Mesendoderm (in vitro differentiated cells): ENCODE measurements around the gene SETX.

Experiments used
- DNase-seq: peaks from one replicate; pipeline ENCODE4 v3.0.0; 2013
- H2AK5ac ChIP-seq: 2 replicates; pipeline ENCODE4 v1.6.1; 2013; ENCODE audit warnings: low read length, inconsistent platforms
- H2BK120ac ChIP-seq: 2 replicates; pipeline ENCODE4 v1.6.1; 2013; ENCODE audit warnings: low read depth, mild to moderate bottlenecking, low read length, moderate library complexity, mixed read lengths
- H2BK15ac ChIP-seq: replicated peaks from 2 replicates; pipeline ENCODE4 v1.6.1; 2013; ENCODE audit warnings: low read depth, mild to moderate bottlenecking, moderate library complexity
- H2BK5ac ChIP-seq: 2 replicates; pipeline ENCODE4 v1.6.1; 2013; ENCODE audit warnings: low read length, inconsistent platforms
- H3K18ac ChIP-seq: 2 replicates; pipeline ENCODE4 v1.6.1; 2013; ENCODE audit warnings: mild to moderate bottlenecking, low read length, mixed read lengths
- H3K23ac ChIP-seq: one replicate; pipeline ENCODE4 v1.6.1; 2013; ENCODE audit warnings: low read length
- H3K27ac ChIP-seq: 2 replicates; pipeline ENCODE4 v1.5.1; 2013; ENCODE audit warnings: low read depth, mild to moderate bottlenecking, inconsistent platforms, low read length, moderate library complexity
- H3K27me3 ChIP-seq: 2 replicates; pipeline ENCODE4 v1.6.1; 2013; ENCODE audit warnings: low read length, control low read depth, mild to moderate bottlenecking, inconsistent platforms; ENCODE audit not compliant: insufficient read depth, poor library complexity
- H3K36me3 ChIP-seq: 2 replicates; pipeline ENCODE4 v1.6.1; 2013; ENCODE audit warnings: low read length, inconsistent platforms; ENCODE audit not compliant: control insufficient read depth, insufficient read depth
- H3K4ac ChIP-seq: one replicate; pipeline ENCODE4 v1.6.1; 2013; ENCODE audit warnings: low read depth, mild to moderate bottlenecking, low read length, moderate library complexity
- H3K4me1 ChIP-seq: 2 replicates; pipeline ENCODE4 v1.6.1; 2013; ENCODE audit warnings: low read depth, low read length, inconsistent platforms; ENCODE audit not compliant: control insufficient read depth
- H3K4me2 ChIP-seq: 2 replicates; pipeline ENCODE4 v1.6.1; 2013; ENCODE audit warnings: low read length
- H3K4me3 ChIP-seq: 2 replicates; pipeline ENCODE4 v1.5.1; 2013; ENCODE audit warnings: mild to moderate bottlenecking, low read length
- H3K56ac ChIP-seq: one replicate; pipeline ENCODE4 v1.6.1; 2013; ENCODE audit warnings: low read length
- H3K79me1 ChIP-seq: 2 replicates; pipeline ENCODE4 v1.6.1; 2013; ENCODE audit warnings: low read length, inconsistent platforms
- H3K79me2 ChIP-seq: 2 replicates; pipeline ENCODE4 v1.6.1; 2013; ENCODE audit warnings: mild to moderate bottlenecking, low read length; ENCODE audit not compliant: control insufficient read depth, insufficient read depth
- H3K9ac ChIP-seq: 2 replicates; pipeline ENCODE4 v1.6.1; 2013; ENCODE audit warnings: low read length, inconsistent platforms
- H4K5ac ChIP-seq: one replicate; pipeline ENCODE4 v1.6.1; 2013; ENCODE audit warnings: low read length
- H4K8ac ChIP-seq: one replicate; pipeline ENCODE4 v1.6.1; 2013; ENCODE audit warnings: low read depth, mild to moderate bottlenecking, control low read depth, low read length, moderate library complexity
- WGBS: extraction: QIAGEN DNeasy Blood & Tissue Kit; methylation state at CpG from one replicate; pipeline ENCODE4 v1.1.7; 2013; ENCODE audit warnings: low lambda C conversion rate, missing lambda C conversion rate; ENCODE audit not compliant: insufficient coverage; ENCODE audit errors: extremely low coverage; 5-methylcytosine and 5-hydroxymethylcytosine counted together

Gene SETX

DNA sequence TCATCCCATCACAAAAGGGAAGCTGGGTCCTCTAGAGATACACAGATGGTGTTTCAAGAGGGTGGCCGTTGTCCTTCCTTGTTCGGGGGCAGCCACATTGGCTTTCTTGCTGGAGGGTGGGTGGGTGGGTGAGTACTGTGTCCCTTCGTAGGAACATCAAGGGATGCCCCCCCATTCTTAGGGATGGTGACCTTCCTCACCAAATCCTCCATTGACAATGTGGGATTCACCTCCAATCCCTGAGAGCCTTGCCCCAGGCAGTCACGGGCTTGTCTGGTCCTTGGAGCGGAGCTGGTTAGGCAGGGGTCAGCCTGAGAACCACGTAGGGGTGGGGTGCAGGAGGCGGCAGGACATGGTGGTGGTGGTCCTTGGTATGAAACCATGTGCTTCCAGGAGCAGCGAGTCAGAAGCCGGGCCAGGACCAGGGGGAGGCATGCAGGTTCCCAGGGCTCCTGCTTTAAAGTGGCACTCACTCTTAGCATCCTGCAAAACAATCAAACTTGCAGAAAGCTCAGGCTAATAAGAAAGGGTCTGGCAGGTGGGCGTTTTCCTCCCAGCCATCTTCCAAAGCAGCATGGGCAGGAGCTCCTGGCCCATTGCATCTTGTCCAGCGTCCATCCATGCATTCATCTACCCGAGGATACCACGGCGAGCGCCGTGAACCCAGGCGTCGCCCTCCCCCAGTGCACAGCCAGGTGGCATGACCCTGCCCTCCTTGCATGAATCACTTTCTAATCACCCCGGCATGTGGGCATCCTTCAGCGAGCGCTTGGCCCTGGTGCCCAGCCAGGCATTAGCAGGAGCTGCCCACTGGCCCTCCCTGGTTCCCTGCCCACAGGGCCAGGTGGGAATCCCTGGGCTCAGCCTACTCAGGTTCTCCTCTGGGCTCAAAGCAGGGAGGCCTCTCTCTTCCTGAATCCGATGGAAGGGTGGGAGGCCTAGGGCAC, 116.5 kb downstream of the SETX start:
- no peak for DNase-seq
- H2AK5ac ChIP-seq = no peak overlapping the region
- no peak overlapping the region for H3K56ac ChIP-seq
- no peak overlapping the region for H3K4me3 ChIP-seq
- no peak overlapping the region for H3K27ac ChIP-seq
- H3K23ac ChIP-seq = no peak overlapping the region
- H4K8ac ChIP-seq = no peak overlapping the region
- no peak overlapping the region for H3K4me2 ChIP-seq
- H4K5ac ChIP-seq = no peak overlapping the region
- no peaks in the 10 kb centered on the region for H3K4me1 ChIP-seq
- no peaks in the 10 kb centered on the region for H3K79me2 ChIP-seq
- H2BK15ac ChIP-seq = no peak overlapping the region
- H2BK5ac ChIP-seq = no peak overlapping the region
- no peak overlapping the region for H3K4ac ChIP-seq
- WGBS = no CpG with 5 or more reads among the region's 22 CpGs
- H3K18ac ChIP-seq = no peak overlapping the region
- peaks cover 4% of the 10 kb centered on the region for H3K27me3 ChIP-seq
- no peak overlapping the region for H2BK120ac ChIP-seq
- H3K79me1 ChIP-seq = no peaks in the 10 kb centered on the region
- no peaks in the 10 kb centered on the region for H3K36me3 ChIP-seq
- no peak overlapping the region for H3K9ac ChIP-seq

DNA sequence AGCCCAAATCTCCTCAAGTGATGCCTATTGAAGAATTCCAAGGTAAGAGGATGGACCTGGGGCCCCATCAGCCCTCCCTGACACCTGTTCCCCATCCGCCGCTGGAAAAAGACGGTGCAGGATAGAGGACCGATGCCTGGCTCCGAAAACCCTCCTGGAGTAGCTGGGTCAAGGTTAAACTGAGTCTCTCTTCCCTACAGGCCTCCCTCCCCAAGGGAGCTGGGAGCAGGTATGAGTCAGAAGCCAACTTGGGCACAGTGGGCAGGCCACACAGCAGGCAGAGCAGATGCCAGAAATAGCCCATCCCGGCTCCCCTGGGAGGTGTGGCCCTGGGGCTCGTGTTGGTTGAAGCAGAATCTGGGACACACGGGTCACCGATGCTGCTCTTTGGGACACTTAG, 117.3 kb downstream of the SETX start:
- Histone ChIP-seq H2BK5ac (no peak overlapping the region), H3K4me2 (no peak overlapping the region), H3K36me3 (no peaks in the 10 kb centered on the region), H3K79me1 (no peaks in the 10 kb centered on the region), H3K27ac (no peak overlapping the region), H3K4me1 (no peaks in the 10 kb centered on the region), H3K4ac (no peak overlapping the region), H3K56ac (no peak overlapping the region), H4K8ac (no peak overlapping the region), H3K23ac (no peak overlapping the region), H3K4me3 (no peak overlapping the region), H3K9ac (no peak overlapping the region), H2BK120ac (no peak overlapping the region), H2BK15ac (no peak overlapping the region), H2AK5ac (no peak overlapping the region), H3K79me2 (no peaks in the 10 kb centered on the region), H3K27me3 (peaks cover 2% of the 10 kb centered on the region), H3K18ac (no peak overlapping the region), H4K5ac (no peak overlapping the region)
- no CpG with 5 or more reads among the region's 9 CpGs for WGBS
- no peak for DNase-seq

- Histone ChIP-seq H3K27ac (no peak overlapping the region), H4K5ac (no peak overlapping the region), H3K18ac (no peak overlapping the region), H3K23ac (no peak overlapping the region), H2BK5ac (no peak overlapping the region), H2AK5ac (no peak overlapping the region), H3K4ac (no peak overlapping the region), H3K9ac (no peak overlapping the region), H3K4me1 (no peaks in the 10 kb centered on the region), H3K36me3 (no peaks in the 10 kb centered on the region), H3K4me3 (no peak overlapping the region), H2BK120ac (no peak overlapping the region), H3K56ac (no peak overlapping the region), H4K8ac (no peak overlapping the region), H3K79me1 (no peaks in the 10 kb centered on the region), H2BK15ac (no peak overlapping the region), H3K79me2 (no peaks in the 10 kb centered on the region), H3K4me2 (no peak overlapping the region), H3K27me3 (no peaks in the 10 kb centered on the region)
- WGBS = no CpG with 5 or more reads among the region's 18 CpGs
- no peak for DNase-seq
These were observed 118.0 kb downstream of the SETX start for GRCh38 chr9:132236662-132237311.

GRCh38 chr9:132235894-132236661, 118.7 kb downstream of the SETX start:
- no peak overlapping the region for H3K23ac ChIP-seq

GRCh38 chr9:132235125-132235524, 119.7 kb downstream of the SETX start:
- Histone ChIP-seq H3K27ac (no peak overlapping the region), H3K36me3 (no peaks in the 10 kb centered on the region), H3K79me2 (no peaks in the 10 kb centered on the region), H3K79me1 (no peaks in the 10 kb centered on the region), H2BK15ac (no peak overlapping the region), H3K4ac (no peak overlapping the region), H2BK5ac (no peak overlapping the region), H4K8ac (no peak overlapping the region), H3K4me3 (no peak overlapping the region), H4K5ac (no peak overlapping the region), H2AK5ac (no peak overlapping the region), H3K4me2 (no peak overlapping the region), H3K18ac (no peak overlapping the region), H3K27me3 (no peaks in the 10 kb centered on the region), H3K56ac (no peak overlapping the region), H3K9ac (no peak overlapping the region), H3K23ac (no peak overlapping the region), H2BK120ac (no peak overlapping the region), H3K4me1 (no peaks in the 10 kb centered on the region)
- DNase-seq = no peak
- WGBS = no CpG with 5 or more reads among the region's 9 CpGs

More at GRCh38 chr9:132235894-132236661, 118.7 kb downstream of the SETX start:
- H2BK15ac ChIP-seq = no peak overlapping the region
- no peaks in the 10 kb centered on the region for H3K79me1 ChIP-seq
- no peak overlapping the region for H3K4me2 ChIP-seq
- no peak overlapping the region for H3K4me3 ChIP-seq
- no peak overlapping the region for H3K27ac ChIP-seq
- no peak overlapping the region for H3K56ac ChIP-seq
- H4K5ac ChIP-seq = no peak overlapping the region
- H3K36me3 ChIP-seq = no peaks in the 10 kb centered on the region
- no peak overlapping the region for H4K8ac ChIP-seq
- WGBS = no CpG with 5 or more reads among the region's 19 CpGs
- no peak overlapping the region for H2BK120ac ChIP-seq
- H3K18ac ChIP-seq = no peak overlapping the region
- no peak overlapping the region for H3K9ac ChIP-seq
- no peak overlapping the region for H2BK5ac ChIP-seq
- H3K27me3 ChIP-seq = no peaks in the 10 kb centered on the region
- H3K79me2 ChIP-seq = no peaks in the 10 kb centered on the region
- peak; percentile 87 for DNase-seq
- no peak overlapping the region for H2AK5ac ChIP-seq
- H3K4ac ChIP-seq = no peak overlapping the region
- H3K4me1 ChIP-seq = no peaks in the 10 kb centered on the region
